SK-N-SH (cell line): Measurements from ENCODE around the gene MBP.

Source experiments
- ELF1 ChIP-seq: IDR thresholded peaks from 2 replicates; pipeline ENCODE4 v1.4.0; 2012
- EP300 ChIP-seq, 2 experiments: IDR thresholded peaks; 2 replicates each; pipeline versions ENCODE4 v1.4.0 to v1.6.1; 2012; ENCODE audit warnings: borderline replicate concordance in 1 of 2, low read depth in 1 of 2, low read length in 1 of 2
- POLR2AphosphoS5 ChIP-seq: IDR thresholded peaks from 2 replicates; pipeline ENCODE4 v1.6.1; 2012; ENCODE audit warnings: low read depth, low read length
- TAF1 ChIP-seq: IDR thresholded peaks from 2 replicates; pipeline ENCODE4 v1.6.1; 2012; ENCODE audit warnings: low read depth, mild to moderate bottlenecking, low read length, moderate library complexity, borderline replicate concordance
- TF ChIP-seq, protein P1 (sequence below): fragments of 200-600 bp; sonication (generic); IDR thresholded peaks from 2 replicates; pipeline ENCODE4 v1.6.1; 2017; ENCODE audit warnings: antibody characterized with exemption, mild to moderate bottlenecking, moderate library complexity

DNA sequence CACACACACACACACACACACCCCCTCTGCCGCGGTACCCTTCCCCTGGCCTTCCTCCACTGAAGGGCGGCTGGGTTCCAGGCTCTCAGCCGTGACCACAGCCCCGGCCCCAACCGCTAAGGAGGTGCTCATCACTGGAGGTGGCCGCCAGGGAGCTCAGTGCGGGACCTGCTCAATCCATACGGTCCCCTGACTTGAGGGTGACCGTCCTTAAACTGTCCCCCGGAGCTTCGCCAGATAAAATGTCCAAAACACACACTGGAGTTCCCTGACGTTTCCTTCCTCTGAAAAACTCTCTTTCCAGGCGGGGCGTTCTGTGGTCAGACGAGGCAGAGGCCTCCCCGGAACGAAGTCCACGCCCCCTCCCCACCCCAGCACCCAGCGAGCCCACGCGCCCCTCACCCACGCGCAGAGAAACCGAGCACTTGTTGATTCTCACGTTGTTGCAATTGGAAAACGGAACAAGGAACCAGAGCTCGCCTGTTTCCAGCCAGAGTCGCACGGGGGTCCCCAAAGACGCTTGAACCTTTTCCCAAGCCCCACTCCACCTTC lies 1.4 kb downstream of the MBP start:
- TF ChIP-seq, protein P1, sequence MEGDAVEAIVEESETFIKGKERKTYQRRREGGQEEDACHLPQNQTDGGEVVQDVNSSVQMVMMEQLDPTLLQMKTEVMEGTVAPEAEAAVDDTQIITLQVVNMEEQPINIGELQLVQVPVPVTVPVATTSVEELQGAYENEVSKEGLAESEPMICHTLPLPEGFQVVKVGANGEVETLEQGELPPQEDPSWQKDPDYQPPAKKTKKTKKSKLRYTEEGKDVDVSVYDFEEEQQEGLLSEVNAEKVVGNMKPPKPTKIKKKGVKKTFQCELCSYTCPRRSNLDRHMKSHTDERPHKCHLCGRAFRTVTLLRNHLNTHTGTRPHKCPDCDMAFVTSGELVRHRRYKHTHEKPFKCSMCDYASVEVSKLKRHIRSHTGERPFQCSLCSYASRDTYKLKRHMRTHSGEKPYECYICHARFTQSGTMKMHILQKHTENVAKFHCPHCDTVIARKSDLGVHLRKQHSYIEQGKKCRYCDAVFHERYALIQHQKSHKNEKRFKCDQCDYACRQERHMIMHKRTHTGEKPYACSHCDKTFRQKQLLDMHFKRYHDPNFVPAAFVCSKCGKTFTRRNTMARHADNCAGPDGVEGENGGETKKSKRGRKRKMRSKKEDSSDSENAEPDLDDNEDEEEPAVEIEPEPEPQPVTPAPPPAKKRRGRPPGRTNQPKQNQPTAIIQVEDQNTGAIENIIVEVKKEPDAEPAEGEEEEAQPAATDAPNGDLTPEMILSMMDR: no peak
- no peak for TF ChIP-seq POLR2AphosphoS5
- no peak for TF ChIP-seq TAF1
- TF ChIP-seq EP300 (IDR thresholded peaks at IDR 0.05; ENCODE audit: borderline replicate concordance in 1 of 2, low read depth in 1 of 2, low read length in 1 of 2): no peak
- TF ChIP-seq ELF1: no peak
